ENCODE results near the gene ABCC1.

- TF ChIP-seq CTCF (conservative IDR thresholded peaks at IDR 0.05; ENCODE audit: low read depth, low read length) (no peak), EZH2 (IDR thresholded peaks at IDR 0.05; ENCODE audit: low read length, unreplicated experiment) (no peak), EZH2phosphoT487 (IDR thresholded peaks at IDR 0.05; ENCODE audit: borderline replicate concordance, low read length) (no peak)
Measured at GRCh38 chr16:15988268-15989013, 39.0 kb downstream of the ABCC1 start.

All from PC-3 (cell line).